ENCODE results near the gene IL17RD.

The IL17RD gene

DNA sequence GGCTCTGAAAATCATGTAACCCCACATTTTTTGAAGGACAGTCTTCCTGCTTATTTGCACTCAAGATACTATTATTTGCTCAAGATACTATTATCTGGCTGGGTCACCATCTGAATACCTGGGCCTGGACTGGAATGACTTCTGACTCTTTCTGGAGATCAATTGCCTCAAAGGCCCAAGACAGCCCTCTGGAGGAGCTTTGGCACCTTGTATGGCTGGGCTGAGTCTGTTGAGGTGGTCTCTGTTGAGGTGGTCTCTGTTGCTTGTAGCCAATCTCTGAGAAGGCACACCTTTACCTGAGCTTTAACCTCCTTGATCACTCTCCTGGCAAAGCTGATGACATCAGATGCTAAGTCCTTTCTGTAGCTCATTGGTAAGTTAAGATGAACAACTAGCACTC lies 71.7 kb downstream of the IL17RD start:
- no peak overlapping the region for H4K91ac ChIP-seq (ENCODE audit: low read depth, low read length)
- H3K9me3 ChIP-seq (ENCODE audit: insufficient read depth, low read depth, low read length), result no peaks in the 10 kb centered on the region
- H3K9ac ChIP-seq (ENCODE audit: low read length), result no peak overlapping the region
- no peaks in the 10 kb centered on the region for H3K27me3 ChIP-seq (ENCODE audit: insufficient read depth, low read length)
- no peaks in the 10 kb centered on the region for H3K4me1 ChIP-seq (ENCODE audit: control insufficient read depth in 1 of 2, insufficient read depth in 2 of 2, low read length in 2 of 2)
- H2BK12ac ChIP-seq (ENCODE audit: low read length), result no peak overlapping the region
- peaks cover 2% of the 10 kb centered on the region in 2 experiments for H3K36me3 ChIP-seq (ENCODE audit: control insufficient read depth in 1 of 2, insufficient read depth in 2 of 2, low read length in 2 of 2)
- H3K27ac ChIP-seq (ENCODE audit: low read depth, low read length), result no peak overlapping the region
- H3K18ac ChIP-seq (ENCODE audit: low read length), result no peak overlapping the region
- no peak overlapping the region for H2AK5ac ChIP-seq (ENCODE audit: low read length)
- H4K12ac ChIP-seq (ENCODE audit: low read depth, low read length), result no peak overlapping the region
- no peaks in the 10 kb centered on the region for H3K79me1 ChIP-seq (ENCODE audit: low read length)
- no peak overlapping the region for H2BK5ac ChIP-seq (ENCODE audit: low read depth, low read length, poor library complexity)
- H3K79me2 ChIP-seq (ENCODE audit: control insufficient read depth, insufficient read depth, low read length, poor library complexity), result no peaks in the 10 kb centered on the region
- H4K8ac ChIP-seq (ENCODE audit: low read depth, low read length), result no peak overlapping the region
- no peak for DNase-seq
- H3K4ac ChIP-seq (ENCODE audit: low read depth, low read length), result no peak overlapping the region
- H3K14ac ChIP-seq (ENCODE audit: low read length), result no peak overlapping the region
- no peak overlapping the region for H3K4me2 ChIP-seq (ENCODE audit: low read length)
- H2AFZ ChIP-seq (ENCODE audit: insufficient read depth, low read length, poor library complexity), result no peak overlapping the region
- no peak overlapping the region for H3K4me3 ChIP-seq (ENCODE audit: low read depth, low read length)
- H2BK120ac ChIP-seq (ENCODE audit: insufficient read depth, low read length, poor library complexity), result no peak overlapping the region
- no peak overlapping the region for H3K23ac ChIP-seq (ENCODE audit: low read length)

GRCh38 chr3:57091521-57092273 lies 73.5 kb downstream of the IL17RD start:
- no peaks in the 10 kb centered on the region for H3K4me1 ChIP-seq (ENCODE audit: control insufficient read depth in 1 of 2, insufficient read depth in 2 of 2, low read length in 2 of 2)
- no peaks in the 10 kb centered on the region for H3K79me1 ChIP-seq (ENCODE audit: low read length)
- H2BK120ac ChIP-seq (ENCODE audit: insufficient read depth, low read length, poor library complexity), result no peak overlapping the region
- no CpG with 5 or more reads among the region's 3 CpGs for WGBS (ENCODE audit: extremely low coverage, insufficient coverage, insufficient read length)
- no peak for DNase-seq
- no peak overlapping the region for H2BK5ac ChIP-seq (ENCODE audit: low read depth, low read length, poor library complexity)
- H3K36me3 ChIP-seq (ENCODE audit: control insufficient read depth in 1 of 2, insufficient read depth in 2 of 2, low read length in 2 of 2), result no peaks in the 10 kb centered on the region
- H2AFZ ChIP-seq (ENCODE audit: insufficient read depth, low read length, poor library complexity), result no peak overlapping the region
- no peak overlapping the region for H4K8ac ChIP-seq (ENCODE audit: low read depth, low read length)
- H4K91ac ChIP-seq (ENCODE audit: low read depth, low read length), result no peak overlapping the region
- H2BK12ac ChIP-seq (ENCODE audit: low read length), result no peak overlapping the region
- H3K27me3 ChIP-seq (ENCODE audit: insufficient read depth, low read length), result no peaks in the 10 kb centered on the region
- no peak overlapping the region for H3K18ac ChIP-seq (ENCODE audit: low read length)
- H3K27ac ChIP-seq (ENCODE audit: low read depth, low read length), result no peak overlapping the region
- no peak overlapping the region for H2AK5ac ChIP-seq (ENCODE audit: low read length)
- H3K9me3 ChIP-seq (ENCODE audit: insufficient read depth, low read depth, low read length), result no peaks in the 10 kb centered on the region
- H3K14ac ChIP-seq (ENCODE audit: low read length), result no peak overlapping the region
- no peak overlapping the region for H4K12ac ChIP-seq (ENCODE audit: low read depth, low read length)
- H3K4me2 ChIP-seq (ENCODE audit: low read length), result no peak overlapping the region
- no peak overlapping the region for H3K9ac ChIP-seq (ENCODE audit: low read length)
- H3K79me2 ChIP-seq (ENCODE audit: control insufficient read depth, insufficient read depth, low read length, poor library complexity), result no peaks in the 10 kb centered on the region
- H3K4ac ChIP-seq (ENCODE audit: low read depth, low read length), result no peak overlapping the region
- no peak overlapping the region for H3K4me3 ChIP-seq (ENCODE audit: low read depth, low read length)
- H3K23ac ChIP-seq (ENCODE audit: low read length), result no peak overlapping the region

DNA sequence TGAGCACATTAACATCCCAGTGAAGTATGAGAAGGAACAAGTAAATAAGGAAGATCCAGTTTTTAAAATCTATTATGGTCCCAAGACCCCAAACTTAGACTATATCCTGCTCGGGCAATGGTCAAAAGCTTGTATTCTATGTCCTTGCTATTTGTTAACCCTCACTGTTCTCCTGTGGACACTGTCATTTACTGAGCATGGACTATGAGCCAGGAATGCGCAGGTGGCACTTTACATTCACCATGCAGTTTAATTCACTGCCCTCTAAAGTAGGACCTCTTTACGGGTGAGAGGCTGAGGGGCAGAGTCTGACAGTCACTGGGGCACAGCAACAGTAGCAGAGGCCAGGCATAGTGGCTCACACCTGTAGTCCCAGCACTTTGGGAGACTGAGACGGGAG lies 76.1 kb downstream of the IL17RD start:
- H3K23ac ChIP-seq (ENCODE audit: low read length), result no peak overlapping the region
- no peaks in the 10 kb centered on the region for H3K36me3 ChIP-seq (ENCODE audit: control insufficient read depth in 1 of 2, insufficient read depth in 2 of 2, low read length in 2 of 2)
- DNase-seq, result no peak
- H3K79me2 ChIP-seq (ENCODE audit: control insufficient read depth, insufficient read depth, low read length, poor library complexity), result no peaks in the 10 kb centered on the region
- H4K91ac ChIP-seq (ENCODE audit: low read depth, low read length), result no peak overlapping the region
- H3K79me1 ChIP-seq (ENCODE audit: low read length), result no peaks in the 10 kb centered on the region
- no peak overlapping the region for H3K4me2 ChIP-seq (ENCODE audit: low read length)
- no peak overlapping the region for H4K8ac ChIP-seq (ENCODE audit: low read depth, low read length)
- no peak overlapping the region for H2BK12ac ChIP-seq (ENCODE audit: low read length)
- H3K4me1 ChIP-seq (ENCODE audit: control insufficient read depth in 1 of 2, insufficient read depth in 2 of 2, low read length in 2 of 2), result no peaks in the 10 kb centered on the region
- no peak overlapping the region for H3K18ac ChIP-seq (ENCODE audit: low read length)
- no peak overlapping the region for H2AFZ ChIP-seq (ENCODE audit: insufficient read depth, low read length, poor library complexity)
- H2BK5ac ChIP-seq (ENCODE audit: low read depth, low read length, poor library complexity), result no peak overlapping the region
- no peak overlapping the region for H3K4me3 ChIP-seq (ENCODE audit: low read depth, low read length)
- WGBS (ENCODE audit: extremely low coverage, insufficient coverage, insufficient read length), result no CpG with 5 or more reads among the region's 4 CpGs
- no peaks in the 10 kb centered on the region for H3K9me3 ChIP-seq (ENCODE audit: insufficient read depth, low read depth, low read length)
- no peak overlapping the region for H2BK120ac ChIP-seq (ENCODE audit: insufficient read depth, low read length, poor library complexity)
- H2AK5ac ChIP-seq (ENCODE audit: low read length), result no peak overlapping the region
- H3K27me3 ChIP-seq (ENCODE audit: insufficient read depth, low read length), result no peaks in the 10 kb centered on the region
- H4K12ac ChIP-seq (ENCODE audit: low read depth, low read length), result no peak overlapping the region
- no peak overlapping the region for H3K9ac ChIP-seq (ENCODE audit: low read length)
- no peak overlapping the region for H3K14ac ChIP-seq (ENCODE audit: low read length)
- H3K27ac ChIP-seq (ENCODE audit: low read depth, low read length), result no peak overlapping the region
- H3K4ac ChIP-seq (ENCODE audit: low read depth, low read length), result no peak overlapping the region

DNA sequence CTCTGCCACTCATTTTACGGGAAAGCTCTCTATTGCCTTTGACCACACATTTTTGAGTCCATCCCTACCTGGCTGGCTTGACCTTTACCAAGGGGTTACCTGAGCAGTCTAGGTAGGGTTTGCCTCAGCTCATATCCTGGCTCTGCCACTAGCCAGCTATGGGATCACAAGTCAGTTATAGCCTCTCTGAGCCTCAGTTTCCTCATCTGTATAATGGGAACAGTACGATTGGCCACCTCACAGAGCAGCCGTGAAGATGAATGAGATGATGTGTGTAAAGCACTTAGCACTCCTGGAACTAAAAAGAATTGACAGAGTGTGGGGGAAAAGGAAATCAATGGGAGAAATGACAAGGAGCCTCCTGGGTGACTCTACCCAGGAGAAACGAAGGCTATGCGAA lies 76.7 kb downstream of the IL17RD start:
- H3K9me3 ChIP-seq (ENCODE audit: insufficient read depth, low read depth, low read length), result no peaks in the 10 kb centered on the region
- no peak overlapping the region for H3K14ac ChIP-seq (ENCODE audit: low read length)
- H3K27me3 ChIP-seq (ENCODE audit: insufficient read depth, low read length), result no peaks in the 10 kb centered on the region
- no peaks in the 10 kb centered on the region for H3K79me2 ChIP-seq (ENCODE audit: control insufficient read depth, insufficient read depth, low read length, poor library complexity)
- no peak for DNase-seq
- no peak overlapping the region for H2AFZ ChIP-seq (ENCODE audit: insufficient read depth, low read length, poor library complexity)
- no peak overlapping the region for H4K8ac ChIP-seq (ENCODE audit: low read depth, low read length)
- H2AK5ac ChIP-seq (ENCODE audit: low read length), result no peak overlapping the region
- H4K12ac ChIP-seq (ENCODE audit: low read depth, low read length), result no peak overlapping the region
- H3K23ac ChIP-seq (ENCODE audit: low read length), result no peak overlapping the region
- H3K4ac ChIP-seq (ENCODE audit: low read depth, low read length), result no peak overlapping the region
- H3K27ac ChIP-seq (ENCODE audit: low read depth, low read length), result no peak overlapping the region
- H4K91ac ChIP-seq (ENCODE audit: low read depth, low read length), result no peak overlapping the region
- no peaks in the 10 kb centered on the region for H3K79me1 ChIP-seq (ENCODE audit: low read length)
- no peak overlapping the region for H2BK12ac ChIP-seq (ENCODE audit: low read length)
- H2BK5ac ChIP-seq (ENCODE audit: low read depth, low read length, poor library complexity), result no peak overlapping the region
- no peaks in the 10 kb centered on the region for H3K36me3 ChIP-seq (ENCODE audit: control insufficient read depth in 1 of 2, insufficient read depth in 2 of 2, low read length in 2 of 2)
- no peak overlapping the region for H3K18ac ChIP-seq (ENCODE audit: low read length)
- H3K4me1 ChIP-seq (ENCODE audit: control insufficient read depth in 1 of 2, insufficient read depth in 2 of 2, low read length in 2 of 2), result peaks cover 0 to 2% of the 10 kb centered on the region in 2 experiments
- H3K4me3 ChIP-seq (ENCODE audit: low read depth, low read length), result no peak overlapping the region
- no CpG with 5 or more reads among the region's 5 CpGs for WGBS (ENCODE audit: extremely low coverage, insufficient coverage, insufficient read length)
- H2BK120ac ChIP-seq (ENCODE audit: insufficient read depth, low read length, poor library complexity), result no peak overlapping the region
- H3K4me2 ChIP-seq (ENCODE audit: low read length), result no peak overlapping the region
- H3K9ac ChIP-seq (ENCODE audit: low read length), result no peak overlapping the region

Measured in trophoblast cell (in vitro differentiated cells and primary cell).